Epithelial cell of esophagus (primary cell): ENCODE data around the gene GLG1.

ENCODE experiments used
- DNase-seq: peaks from one replicate; pipeline ENCODE4 v3.0.0; 2010; ENCODE audit warnings: low read depth
- H3K4me3 ChIP-seq: 2 replicates; pipeline ENCODE4 v1.5.1; 2011; ENCODE audit warnings: mild to moderate bottlenecking, low read length, control low read depth
- TF ChIP-seq, protein P1 (sequence below): IDR thresholded peaks from 2 replicates; pipeline ENCODE4 v1.5.1; 2011; ENCODE audit warnings: low read depth, mild to moderate bottlenecking, low read length, control low read depth, inconsistent platforms; ENCODE audit not compliant: insufficient read depth; ENCODE audit errors: missing control alignments

The GLG1 gene

DNA sequence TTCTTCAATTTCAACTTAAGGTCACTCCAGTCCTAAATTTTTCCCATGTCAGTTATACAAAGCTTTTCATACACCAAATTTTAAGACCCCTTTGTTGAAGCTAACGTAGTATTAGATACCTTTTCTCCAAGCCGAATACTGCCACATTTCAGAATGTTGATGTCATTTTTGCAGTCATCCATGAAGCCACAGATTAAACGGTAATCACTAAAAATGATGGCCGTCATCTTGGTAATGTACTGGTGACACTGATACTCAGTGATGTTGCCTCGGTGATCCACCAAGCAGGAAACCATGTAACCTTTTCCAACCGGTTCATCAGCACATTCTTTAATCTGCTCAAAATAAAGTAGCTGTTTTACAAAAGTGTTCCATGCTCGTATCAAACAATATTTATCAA is 103.5 kb downstream of the GLG1 start:
- TF ChIP-seq, protein P1, sequence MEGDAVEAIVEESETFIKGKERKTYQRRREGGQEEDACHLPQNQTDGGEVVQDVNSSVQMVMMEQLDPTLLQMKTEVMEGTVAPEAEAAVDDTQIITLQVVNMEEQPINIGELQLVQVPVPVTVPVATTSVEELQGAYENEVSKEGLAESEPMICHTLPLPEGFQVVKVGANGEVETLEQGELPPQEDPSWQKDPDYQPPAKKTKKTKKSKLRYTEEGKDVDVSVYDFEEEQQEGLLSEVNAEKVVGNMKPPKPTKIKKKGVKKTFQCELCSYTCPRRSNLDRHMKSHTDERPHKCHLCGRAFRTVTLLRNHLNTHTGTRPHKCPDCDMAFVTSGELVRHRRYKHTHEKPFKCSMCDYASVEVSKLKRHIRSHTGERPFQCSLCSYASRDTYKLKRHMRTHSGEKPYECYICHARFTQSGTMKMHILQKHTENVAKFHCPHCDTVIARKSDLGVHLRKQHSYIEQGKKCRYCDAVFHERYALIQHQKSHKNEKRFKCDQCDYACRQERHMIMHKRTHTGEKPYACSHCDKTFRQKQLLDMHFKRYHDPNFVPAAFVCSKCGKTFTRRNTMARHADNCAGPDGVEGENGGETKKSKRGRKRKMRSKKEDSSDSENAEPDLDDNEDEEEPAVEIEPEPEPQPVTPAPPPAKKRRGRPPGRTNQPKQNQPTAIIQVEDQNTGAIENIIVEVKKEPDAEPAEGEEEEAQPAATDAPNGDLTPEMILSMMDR, result no peak
- no peak overlapping the region for H3K4me3 ChIP-seq
- no peak for DNase-seq

- no peak for DNase-seq
- TF ChIP-seq, protein P1, result no peak
- no peak overlapping the region for H3K4me3 ChIP-seq
These were observed 105.1 kb downstream of the GLG1 start for GRCh38 chr16:74501484-74502478.

DNA sequence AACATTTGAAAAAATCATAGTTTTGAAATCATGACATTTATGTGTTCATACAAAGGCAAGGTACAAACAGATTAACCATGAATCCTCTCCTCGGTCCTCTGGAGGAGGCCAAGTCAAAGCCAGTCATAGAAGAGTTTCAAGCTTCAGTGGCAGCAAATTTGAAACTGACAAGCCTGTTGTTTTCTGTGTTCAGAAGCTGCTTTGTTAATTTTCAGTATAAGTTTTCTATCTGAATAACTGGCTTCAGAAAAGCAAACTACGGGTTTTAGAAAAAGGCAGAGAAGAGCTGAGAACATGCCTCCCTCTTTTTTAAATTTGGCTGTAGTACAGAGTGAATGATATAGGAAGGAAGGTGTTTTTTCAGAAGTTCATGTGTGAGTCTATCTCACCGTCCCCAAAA is 106.0 kb downstream of the GLG1 start:
- no peak overlapping the region for H3K4me3 ChIP-seq
- no peak for DNase-seq
- TF ChIP-seq, protein P1, result no peak

DNA sequence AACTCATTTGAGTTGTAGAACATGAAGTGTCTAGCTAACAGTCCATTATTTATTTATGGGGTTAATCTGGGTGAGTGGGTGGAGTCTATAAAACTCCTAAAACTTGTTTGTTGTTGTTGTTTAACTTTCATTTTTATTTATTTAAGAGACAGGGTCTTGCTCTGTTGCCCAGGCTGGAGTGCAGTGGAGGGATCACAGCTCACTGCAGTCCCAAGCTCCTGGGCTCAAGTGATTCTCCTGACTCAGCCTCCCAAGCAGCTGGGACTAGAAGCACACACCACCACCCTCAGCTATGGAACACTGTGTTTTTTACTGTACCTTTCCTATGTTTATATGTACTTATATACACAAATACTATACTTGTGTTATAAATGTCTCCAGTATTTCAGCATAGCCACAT is 107.8 kb downstream of the GLG1 start:
- no peak overlapping the region for H3K4me3 ChIP-seq
- TF ChIP-seq, protein P1, result no peak
- DNase-seq, result no peak

DNA sequence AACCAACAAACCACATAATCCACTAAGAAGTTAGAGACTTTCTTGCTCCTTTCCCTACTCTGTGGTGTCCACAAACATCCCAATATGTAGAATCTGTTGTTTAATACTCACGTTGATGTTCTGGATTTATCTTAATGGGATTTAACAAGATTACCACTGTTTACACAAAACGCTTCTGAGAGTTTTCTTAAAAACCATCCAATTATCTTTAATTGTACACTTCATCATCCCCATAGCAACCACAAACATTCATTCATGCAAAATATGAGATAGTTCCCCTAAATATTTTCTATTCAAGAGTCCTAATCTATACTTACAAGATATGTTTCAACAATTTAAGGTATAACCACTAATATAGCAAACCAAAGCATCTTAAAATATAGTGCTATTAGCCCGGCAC is 109.2 kb downstream of the GLG1 start:
- H3K4me3 ChIP-seq, result no peak overlapping the region
- TF ChIP-seq, protein P1, result no peak
- no peak for DNase-seq

DNA sequence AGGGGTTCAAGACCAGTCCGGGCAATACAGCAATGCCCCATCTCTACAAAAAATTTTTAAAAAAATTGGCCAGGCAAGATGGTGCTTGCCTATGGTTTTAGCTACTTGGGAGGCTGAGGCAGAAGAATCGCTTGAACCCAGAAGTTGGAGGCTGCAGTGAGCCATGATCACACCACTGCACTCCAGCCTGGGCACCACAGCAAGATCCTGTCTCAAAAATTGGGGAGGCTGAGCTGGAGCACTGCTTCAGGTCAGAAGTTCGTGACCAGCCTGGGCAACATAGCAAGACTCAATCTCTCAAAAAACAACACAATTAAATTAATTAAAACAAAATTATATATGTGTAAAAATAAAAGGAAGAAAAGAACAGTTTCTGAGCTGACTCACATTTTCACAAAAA is 110.9 kb downstream of the GLG1 start:
- no peak overlapping the region for H3K4me3 ChIP-seq
- DNase-seq, result no peak
- TF ChIP-seq, protein P1, result no peak

- no peak overlapping the region for H3K4me3 ChIP-seq
- TF ChIP-seq, protein P1, result no peak
- DNase-seq, result no peak
These were observed 113.9 kb downstream of the GLG1 start for GRCh38 chr16:74492976-74493375.
